IPS-18a (cell line): ENCODE measurements around the gene TSPAN5.

Experiments
- H3K27ac ChIP-seq: one replicate; pipeline ENCODE4 v1.5.1; 2013; ENCODE audit warnings: low read length
- H3K27me3 ChIP-seq: one replicate; pipeline ENCODE4 v1.6.1; 2013; ENCODE audit warnings: mild to moderate bottlenecking, low read length; ENCODE audit not compliant: control insufficient read depth, insufficient read depth
- H3K36me3 ChIP-seq: one replicate; pipeline ENCODE4 v1.6.1; 2013; ENCODE audit warnings: low read depth, low read length; ENCODE audit not compliant: control insufficient read depth
- H3K4me1 ChIP-seq: one replicate; pipeline ENCODE4 v1.6.1; 2013; ENCODE audit warnings: low read depth, low read length; ENCODE audit not compliant: control insufficient read depth
- H3K4me3 ChIP-seq: one replicate; pipeline ENCODE4 v1.5.1; 2013; ENCODE audit warnings: low read length
- H3K9ac ChIP-seq: one replicate; pipeline ENCODE4 v1.6.1; 2013; ENCODE audit warnings: mild to moderate bottlenecking, low read length, moderate library complexity
- H3K9me3 ChIP-seq: one replicate; pipeline ENCODE4 v1.6.1; 2013; ENCODE audit warnings: low read depth, low read length; ENCODE audit not compliant: control insufficient read depth

The TSPAN5 gene

DNA sequence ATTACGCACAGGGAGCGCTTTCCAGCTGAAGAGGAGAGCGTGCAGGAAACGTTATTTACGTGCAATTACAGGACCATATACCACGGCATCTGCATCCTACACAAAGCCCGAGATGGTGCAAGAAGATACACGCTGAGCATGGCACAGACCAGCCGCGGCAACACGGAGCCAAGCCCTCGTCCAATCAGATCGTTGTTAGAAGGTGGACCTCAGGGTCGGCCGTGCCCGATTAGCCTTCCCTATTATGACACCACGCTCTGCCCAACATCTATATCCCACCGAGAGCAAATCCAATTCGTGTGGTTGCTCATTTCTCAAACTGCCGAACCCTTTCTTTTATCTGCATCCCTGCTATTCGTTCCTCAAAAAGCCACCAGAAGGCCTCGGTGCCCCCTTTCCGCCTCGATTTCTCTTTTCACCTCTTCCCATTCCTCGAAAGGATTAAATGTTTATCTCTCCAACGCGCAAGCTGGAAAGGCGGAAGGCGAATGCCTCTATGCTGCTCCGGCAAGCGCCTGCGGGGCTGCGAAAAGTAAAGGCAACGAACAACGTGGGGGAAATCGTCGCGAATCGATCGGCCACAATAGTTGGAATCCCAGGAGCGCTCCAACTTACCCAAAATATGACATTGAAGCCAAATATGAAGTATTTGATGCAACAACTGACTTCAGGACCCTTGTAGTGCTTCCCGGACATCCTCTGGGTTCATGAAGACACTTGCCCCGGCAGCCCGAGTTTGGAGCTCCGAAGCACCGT is 702 bp downstream of the TSPAN5 start:
- Histone ChIP-seq H3K9me3 (no peaks in the 10 kb centered on the region), H3K4me1 (peaks cover 39% of the 10 kb centered on the region), H3K36me3 (no peaks in the 10 kb centered on the region), H3K27ac (no peak overlapping the region), H3K27me3 (peaks cover 50% of the 10 kb centered on the region), H3K9ac (peak overlapping the region; percentile 59), H3K4me3 (peak overlapping the region; percentile 77)

GRCh38 chr4:98656886-98657285 is 1.5 kb downstream of the TSPAN5 start:
- Histone ChIP-seq H3K9ac (peak overlapping the region; percentile 59), H3K27me3 (peaks cover 50% of the 10 kb centered on the region), H3K36me3 (no peaks in the 10 kb centered on the region), H3K27ac (no peak overlapping the region), H3K4me3 (peak overlapping the region; percentile 77), H3K9me3 (no peaks in the 10 kb centered on the region), H3K4me1 (peaks cover 31% of the 10 kb centered on the region)

DNA sequence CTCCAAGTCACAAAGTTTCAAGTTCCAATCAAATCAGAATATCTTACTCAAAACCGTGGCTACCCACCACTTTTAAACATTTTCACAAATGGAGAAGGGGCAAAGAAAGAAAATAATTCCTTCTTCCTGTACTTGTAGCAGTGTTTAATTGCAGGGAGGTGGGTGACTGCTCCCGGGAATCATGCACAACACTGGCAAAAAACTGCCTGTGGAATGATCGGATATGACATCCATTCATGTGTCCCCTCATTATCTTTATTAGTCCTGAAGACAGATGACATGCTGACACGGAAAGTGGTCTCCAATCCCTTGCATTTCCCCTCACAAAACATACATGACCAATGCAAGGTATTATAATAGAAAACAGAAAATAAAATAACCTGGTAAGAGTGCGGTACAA is 2.0 kb downstream of the TSPAN5 start:
- peaks cover 26% of the 10 kb centered on the region for H3K4me1 ChIP-seq
- H3K9me3 ChIP-seq = no peaks in the 10 kb centered on the region
- H3K27me3 ChIP-seq = peaks cover 50% of the 10 kb centered on the region
- no peak overlapping the region for H3K27ac ChIP-seq
- peak overlapping the region; percentile 77 for H3K4me3 ChIP-seq
- no peaks in the 10 kb centered on the region for H3K36me3 ChIP-seq
- no peak overlapping the region for H3K9ac ChIP-seq

DNA sequence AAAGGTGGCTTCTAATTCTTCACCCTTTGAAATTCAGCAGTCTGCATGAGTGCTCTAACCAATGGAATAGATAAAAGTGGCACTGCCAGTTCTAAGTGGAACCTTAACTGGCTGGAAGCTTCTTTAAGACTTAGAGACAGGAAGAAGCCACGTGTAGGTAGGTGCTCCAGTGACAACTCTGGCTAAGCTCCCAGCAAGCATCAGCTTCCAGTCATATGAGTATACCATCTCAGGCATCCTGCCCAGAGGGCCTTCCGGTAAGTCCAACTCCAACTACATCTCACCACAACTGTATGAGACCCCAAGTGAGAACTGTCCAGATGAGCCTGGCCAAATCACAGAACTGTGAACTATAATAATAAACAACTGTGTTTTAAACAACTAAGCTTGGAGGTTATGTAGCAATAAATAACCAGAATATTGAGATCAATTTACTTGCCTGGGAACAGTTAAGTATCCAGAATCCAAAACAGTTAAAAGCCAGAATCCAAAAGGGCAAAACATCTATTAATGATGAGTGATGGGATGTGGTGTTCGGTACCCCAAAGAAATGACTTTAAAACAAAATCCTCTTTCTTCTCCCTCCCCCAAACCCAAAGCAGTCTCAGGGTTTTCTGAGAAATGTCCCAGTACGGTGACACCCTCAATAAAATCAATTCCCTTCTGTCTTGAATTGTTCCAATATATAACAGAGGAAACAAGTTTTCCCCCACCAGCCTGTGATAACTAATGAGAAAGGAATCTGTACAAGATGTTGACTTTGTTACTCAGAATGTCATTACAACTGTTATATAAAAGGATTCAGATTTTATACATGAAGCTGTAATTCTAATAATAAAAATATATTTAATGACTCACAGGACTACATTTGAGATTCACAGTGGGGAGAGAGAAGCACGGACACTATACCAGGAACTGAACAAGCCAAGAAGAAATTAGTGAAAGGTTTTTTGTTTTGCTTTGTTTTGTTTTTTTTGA is 4.2 kb downstream of the TSPAN5 start:
- H3K27ac ChIP-seq = no peak overlapping the region
- H3K9me3 ChIP-seq = no peaks in the 10 kb centered on the region
- H3K4me1 ChIP-seq = peaks cover 15% of the 10 kb centered on the region
- H3K4me3 ChIP-seq = no peak overlapping the region
- no peaks in the 10 kb centered on the region for H3K36me3 ChIP-seq
- H3K27me3 ChIP-seq = peaks cover 32% of the 10 kb centered on the region
- H3K9ac ChIP-seq = no peak overlapping the region

GRCh38 chr4:98652996-98653395 is 5.4 kb downstream of the TSPAN5 start:
- H3K27ac ChIP-seq = no peak overlapping the region
- H3K4me1 ChIP-seq = peaks cover 12% of the 10 kb centered on the region
- peaks cover 29% of the 10 kb centered on the region for H3K27me3 ChIP-seq
- H3K9ac ChIP-seq = no peak overlapping the region
- H3K36me3 ChIP-seq = no peaks in the 10 kb centered on the region
- H3K9me3 ChIP-seq = no peaks in the 10 kb centered on the region
- H3K4me3 ChIP-seq = no peak overlapping the region

GRCh38 chr4:98648602-98649001 is 9.8 kb downstream of the TSPAN5 start:
- H3K4me3 ChIP-seq = no peak overlapping the region
- no peak overlapping the region for H3K27ac ChIP-seq
- no peaks in the 10 kb centered on the region for H3K27me3 ChIP-seq
- no peaks in the 10 kb centered on the region for H3K36me3 ChIP-seq
- no peaks in the 10 kb centered on the region for H3K9me3 ChIP-seq
- H3K4me1 ChIP-seq = peaks cover 4% of the 10 kb centered on the region
- no peak overlapping the region for H3K9ac ChIP-seq

- Histone ChIP-seq H3K4me1 (peaks cover 11% of the 10 kb centered on the region), H3K27ac (no peak overlapping the region), H3K9me3 (no peaks in the 10 kb centered on the region)
Measured at GRCh38 chr4:98646422-98646821, 12.0 kb downstream of the TSPAN5 start.

GRCh38 chr4:98645527-98645926 is 12.9 kb downstream of the TSPAN5 start:
- Histone ChIP-seq H3K36me3 (no peaks in the 10 kb centered on the region), H3K4me1 (peaks cover 11% of the 10 kb centered on the region), H3K27me3 (no peaks in the 10 kb centered on the region), H3K27ac (no peak overlapping the region), H3K4me3 (no peak overlapping the region), H3K9me3 (no peaks in the 10 kb centered on the region), H3K9ac (no peak overlapping the region)

More at GRCh38 chr4:98646422-98646821, 12.0 kb downstream of the TSPAN5 start:
- Histone ChIP-seq H3K9ac (no peak overlapping the region), H3K36me3 (no peaks in the 10 kb centered on the region), H3K27me3 (no peaks in the 10 kb centered on the region), H3K4me3 (no peak overlapping the region)

- Histone ChIP-seq H3K27me3 (no peaks in the 10 kb centered on the region), H3K4me1 (peaks cover 11% of the 10 kb centered on the region), H3K4me3 (no peak overlapping the region), H3K9me3 (no peaks in the 10 kb centered on the region), H3K27ac (no peak overlapping the region), H3K36me3 (no peaks in the 10 kb centered on the region), H3K9ac (no peak overlapping the region)
Measured at GRCh38 chr4:98643755-98644154, 14.7 kb downstream of the TSPAN5 start.

GRCh38 chr4:98642991-98643426 is 15.4 kb downstream of the TSPAN5 start:
- Histone ChIP-seq H3K9ac (no peak overlapping the region), H3K27ac (no peak overlapping the region), H3K9me3 (no peaks in the 10 kb centered on the region), H3K36me3 (no peaks in the 10 kb centered on the region), H3K4me1 (peaks cover 11% of the 10 kb centered on the region), H3K27me3 (no peaks in the 10 kb centered on the region), H3K4me3 (no peak overlapping the region)

DNA sequence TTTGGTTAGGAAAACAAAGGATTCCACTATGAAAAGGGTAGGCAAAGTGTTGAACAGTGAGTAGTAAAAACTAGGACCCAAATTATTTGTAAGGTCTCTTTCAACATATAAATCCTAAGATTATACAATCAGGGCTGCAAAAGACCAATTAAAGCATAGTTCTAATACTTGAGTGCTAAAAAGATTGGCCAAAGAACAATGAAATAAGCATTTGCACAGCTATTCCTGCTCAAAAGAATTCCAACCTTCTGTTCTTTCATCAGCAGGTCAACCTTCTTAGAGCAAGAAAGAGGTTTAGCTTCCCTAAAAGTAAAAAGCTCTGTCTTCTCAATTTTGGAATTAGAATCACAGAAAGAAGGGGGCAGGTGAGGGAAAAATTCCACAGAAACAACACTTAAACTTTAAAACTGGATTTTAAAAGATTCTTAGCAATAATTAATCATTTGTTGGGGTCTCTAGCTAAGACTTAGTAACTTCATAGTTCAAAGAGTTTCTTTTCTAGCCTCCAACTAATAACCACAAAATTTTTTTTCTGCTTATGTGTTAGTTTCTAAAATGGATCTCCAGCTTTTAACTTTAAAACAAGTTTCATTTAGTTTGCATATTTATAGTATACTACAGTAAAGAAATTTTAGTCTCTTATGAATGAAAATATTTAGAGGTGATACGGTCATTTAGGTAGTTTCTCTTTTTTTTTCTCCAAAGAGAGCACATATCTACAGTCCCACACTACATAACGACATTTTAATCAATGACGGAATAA is 16.3 kb downstream of the TSPAN5 start:
- no peak overlapping the region for H3K9ac ChIP-seq
- H3K27ac ChIP-seq = no peak overlapping the region
- H3K27me3 ChIP-seq = no peaks in the 10 kb centered on the region
- no peak overlapping the region for H3K4me3 ChIP-seq
- H3K4me1 ChIP-seq = peaks cover 11% of the 10 kb centered on the region
- no peaks in the 10 kb centered on the region for H3K36me3 ChIP-seq
- no peaks in the 10 kb centered on the region for H3K9me3 ChIP-seq
